H1 (cell line): ENCODE data around the gene LMTK2. TPM values are rescaled to one million over a fixed set of nuclear protein-coding genes. Genes with fewer than 3 reads are reported as not detected.

Source experiments
- CTCF ChIA-PET: fragments of 300-600 bp; sonication (Branson Sonifier 250); formaldehyde crosslinking; loops from one replicate; lab custom pipeline; 2021; ENCODE audit not compliant: partially characterized antibody; lab: Charles Lee
- POLR2A ChIA-PET: fragments of 300-600 bp; sonication (Branson Sonifier 250); formaldehyde crosslinking; loops from one replicate; lab custom pipeline; 2021; ENCODE audit warnings: inconsistent platforms; ENCODE audit not compliant: partially characterized antibody; lab: Charles Lee
- DNase-seq, 2 experiments: peaks; one replicate each; pipeline versions ENCODE4 v3.0.0 to v3.0.0-alpha.2; 2010 to 2022; ENCODE audit warnings: low spot score in 2 of 2, low read depth in 1 of 2, mixed read lengths in 1 of 2
- FAIRE-seq: peaks from 2 replicates; lab custom pipeline; 2011; peaks lifted over from hg19 to GRCh38; lab: Jason Lieb, UNC
- H2AFZ ChIP-seq: 2 replicates; pipeline ENCODE4 v1.8.1; 2012; ENCODE audit warnings: low read length, inconsistent platforms
- H2AK5ac ChIP-seq: 2 replicates; pipeline ENCODE4 v1.6.1; 2013; ENCODE audit warnings: low read depth, low read length
- H2BK120ac ChIP-seq: replicated peaks from 2 replicates; pipeline ENCODE3; 2013; ENCODE audit warnings: low read depth, low read length, inconsistent platforms
- H2BK12ac ChIP-seq: 2 replicates; pipeline ENCODE4 v1.6.1; 2013; ENCODE audit warnings: low read depth, low read length
- H2BK15ac ChIP-seq: 2 replicates; pipeline ENCODE4 v1.6.1; 2013; ENCODE audit warnings: low read length
- H2BK20ac ChIP-seq: 2 replicates; pipeline ENCODE4 v1.6.1; 2013; ENCODE audit warnings: low read length
- H2BK5ac ChIP-seq: 2 replicates; pipeline ENCODE4 v1.6.1; 2013; ENCODE audit warnings: low read depth, low read length
- H3K14ac ChIP-seq: 2 replicates; pipeline ENCODE4 v1.6.1; 2013; ENCODE audit warnings: inconsistent platforms; ENCODE audit not compliant: insufficient read length
- H3K18ac ChIP-seq: 2 replicates; pipeline ENCODE4 v1.6.1; 2013; ENCODE audit warnings: low read length; ENCODE audit errors: extremely low read depth
- H3K23ac ChIP-seq: 2 replicates; pipeline ENCODE4 v1.6.1; 2013; ENCODE audit warnings: inconsistent platforms; ENCODE audit not compliant: insufficient read length
- H3K23me2 ChIP-seq: 2 replicates; pipeline ENCODE4 v1.6.1; 2013; ENCODE audit warnings: low read depth, low read length
- H3K27ac ChIP-seq: 2 replicates; pipeline ENCODE4 v1.6.1; 2011; ENCODE audit warnings: low read depth, low read length, inconsistent platforms
- H3K27me3 ChIP-seq, 4 experiments: replicated peaks in 1 of 4; 1 replicate in 1 of 4; 2 replicates in 3 of 4; pipeline versions ENCODE4 v1.6.1 to v1.8.1; 2011 to 2013; ENCODE audit warnings: low read length in 3 of 4, mild to moderate bottlenecking in 3 of 4, inconsistent platforms in 2 of 4, mixed read lengths in 2 of 4, moderate library complexity in 1 of 4; ENCODE audit not compliant: control insufficient read depth in 3 of 4, insufficient read depth in 3 of 4; ENCODE audit errors: extremely low read depth in 1 of 4
- H3K36me3 ChIP-seq, 4 experiments: 2 replicates each; pipeline versions ENCODE4 v1.6.1 to v1.8.1; 2011 to 2013; ENCODE audit warnings: mild to moderate bottlenecking in 4 of 4, low read length in 3 of 4, moderate library complexity in 2 of 4, control low read depth in 1 of 4, inconsistent platforms in 1 of 4; ENCODE audit not compliant: insufficient read depth in 4 of 4, control insufficient read depth in 2 of 4
- H3K4ac ChIP-seq: replicated peaks from 2 replicates; pipeline ENCODE3; 2013; ENCODE audit warnings: low read length, low read depth, mixed read lengths, inconsistent platforms; ENCODE audit not compliant: insufficient read length
- H3K4me1 ChIP-seq, 4 experiments: replicated peaks in 1 of 4; 1 replicate in 1 of 4; 2 replicates in 3 of 4; pipeline versions ENCODE4 v1.6.1 to v1.8.1; 2011 to 2013; ENCODE audit warnings: low read length in 3 of 4, inconsistent platforms in 2 of 4, mixed read lengths in 1 of 4; ENCODE audit not compliant: insufficient read depth in 4 of 4, control insufficient read depth in 3 of 4
- H3K4me2 ChIP-seq, 2 experiments: 2 replicates each; pipeline versions ENCODE4 v1.6.1 to v1.8.1; 2011 to 2013; ENCODE audit warnings: low read depth in 2 of 2, low read length in 2 of 2, control low read depth in 1 of 2, inconsistent platforms in 1 of 2, mild to moderate bottlenecking in 1 of 2; ENCODE audit not compliant: insufficient read depth in 1 of 2
- H3K4me3 ChIP-seq, 4 experiments: fragments of 200-600, 300-600 bp in 1 of 4; sonication (generic), shearing (Covaris generic), sonication (Bioruptor Twin) in 1 of 4; 2 replicates each; pipeline versions ENCODE4 v1.5.1 to v1.8.1; 2011 to 2016; ENCODE audit warnings: low read length in 4 of 4, low read depth in 3 of 4, control low read depth in 2 of 4, inconsistent platforms in 2 of 4, mild to moderate bottlenecking in 2 of 4, mixed read lengths in 1 of 4, moderate library complexity in 1 of 4; ENCODE audit not compliant: insufficient read depth in 2 of 4; ENCODE audit errors: extremely low read depth in 1 of 4
- H3K56ac ChIP-seq: replicated peaks from 2 replicates; pipeline ENCODE3; 2013; ENCODE audit warnings: low read depth, mild to moderate bottlenecking, mixed read lengths, low read length, inconsistent platforms; ENCODE audit not compliant: insufficient read length
- H3K79me1 ChIP-seq: 2 replicates; pipeline ENCODE4 v1.6.1; 2013; ENCODE audit warnings: low read depth, low read length, control low read depth
- H3K79me2 ChIP-seq, 2 experiments: 2 replicates each; pipeline versions ENCODE4 v1.6.1 to v1.8.1; 2012 to 2013; ENCODE audit warnings: low read length in 2 of 2, mild to moderate bottlenecking in 2 of 2, inconsistent platforms in 1 of 2; ENCODE audit not compliant: insufficient read depth in 2 of 2, control insufficient read depth in 1 of 2
- H3K9ac ChIP-seq, 4 experiments: replicated peaks in 1 of 4; 1 replicate in 1 of 4; 2 replicates in 3 of 4; pipeline versions ENCODE4 v1.6.1 to v1.8.1; 2011 to 2013; ENCODE audit warnings: low read depth in 3 of 4, low read length in 3 of 4, control low read depth in 2 of 4, mild to moderate bottlenecking in 2 of 4, moderate library complexity in 2 of 4, inconsistent platforms in 1 of 4; ENCODE audit errors: extremely low read depth in 1 of 4
- H3K9me3 ChIP-seq, 2 experiments: 2 replicates each; pipeline versions ENCODE4 v1.6.1 to v1.8.1; 2012 to 2013; ENCODE audit warnings: mild to moderate bottlenecking in 2 of 2, moderate library complexity in 2 of 2, control low read depth in 1 of 2, inconsistent platforms in 1 of 2, low read depth in 1 of 2, low read length in 1 of 2, mixed read lengths in 1 of 2; ENCODE audit not compliant: insufficient read depth in 2 of 2
- H4K20me1 ChIP-seq, 2 experiments: replicated peaks in 1 of 2; 2 replicates each; pipeline versions ENCODE3 to v1.8.1; 2011 to 2013; ENCODE audit warnings: inconsistent platforms in 2 of 2, low read length in 2 of 2, mild to moderate bottlenecking in 1 of 2; ENCODE audit not compliant: insufficient read depth in 2 of 2, control insufficient read depth in 1 of 2
- H4K5ac ChIP-seq: 2 replicates; pipeline ENCODE4 v1.6.1; 2013; ENCODE audit warnings: low read length, low read depth, mixed read lengths, inconsistent platforms; ENCODE audit not compliant: insufficient read length
- H4K8ac ChIP-seq: 2 replicates; pipeline ENCODE4 v1.8.0; 2013; ENCODE audit warnings: mild to moderate bottlenecking, moderate library complexity, low read length, inconsistent platforms; ENCODE audit not compliant: insufficient read depth; ENCODE audit errors: extremely low read depth
- H4K91ac ChIP-seq: replicated peaks from 2 replicates; pipeline ENCODE3; 2013; ENCODE audit warnings: low read length, mixed read lengths, inconsistent platforms; ENCODE audit not compliant: insufficient read length
- CEBPB ChIP-seq: IDR thresholded peaks from 2 replicates; pipeline ENCODE4 v1.6.1; 2012; ENCODE audit warnings: low read depth, low read length
- FOSL1 ChIP-seq: IDR thresholded peaks from 2 replicates; pipeline ENCODE4 v1.6.1; 2011; ENCODE audit warnings: mild to moderate bottlenecking, low read depth, low read length, moderate library complexity; ENCODE audit not compliant: insufficient read depth
- WGBS, 2 experiments: shearing (Covaris generic) in 1 of 2; methylation state at CpG; one replicate each; pipeline versions ENCODE4 v1.1.6 to v1.1.7; 2013 to 2015; ENCODE audit warnings: low lambda C conversion rate in 2 of 2, mixed read lengths in 2 of 2, inconsistent platforms in 1 of 2, low coverage in 1 of 2, missing lambda C conversion rate in 1 of 2; ENCODE audit not compliant: insufficient replicate concordance in 2 of 2, insufficient coverage in 1 of 2, insufficient read length in 1 of 2; ENCODE audit errors: extremely low coverage in 1 of 2, missing lambda C conversion rate in 1 of 2; 5-methylcytosine and 5-hydroxymethylcytosine counted together
- polyA plus RNA-seq, 7 experiments: library from polyadenylated mRNA; depleted of rRNA in 3 of 7; stranded (reverse) in 5 of 7; unstranded in 2 of 7; fragments of >200 nt in 5 of 7; fragments of 200-250 nt in 2 of 7; gene quantifications; 1 replicate in 5 of 7; 2 replicates in 1 of 7; 4 replicates in 1 of 7; pipeline versions ENCODE4 v1.2.1 to v1.2.3, GENCODE V29; 2011 to 2013; ENCODE audit warnings: missing spikeins in 2 of 7, mixed read lengths in 2 of 7
- total RNA-seq: library from RNA; stranded (reverse); fragmentation: NEBNext Ultra II Directional; extraction: Animal tissue kit (Norgen Biotek cat#: 25700); gene quantifications from 2 replicates; pipeline ENCODE4 v1.2.1, GENCODE V29; 2021

The LMTK2 gene
- total and polyA plus RNA-seq, 2 of the 8 experiments (the other 6 are each of a cell fraction or from before 2014, with no cell fraction given): 9.7 to 30.7 TPM

- Histone ChIP-seq H2AK5ac (no peak overlapping the region), H3K36me3 (no peaks in the 10 kb centered on the region), H3K56ac (no peak overlapping the region), H3K9ac (no peak overlapping the region), H3K27me3 (no peaks in the 10 kb centered on the region), H3K9me3 (no peaks in the 10 kb centered on the region), H3K4ac (no peak overlapping the region), H2BK15ac (no peak overlapping the region), H2BK12ac (no peak overlapping the region), H2BK5ac (no peak overlapping the region), H2AFZ (no peak overlapping the region), H3K14ac (no peak overlapping the region), H3K4me2 (no peak overlapping the region), H4K20me1 (peaks cover 2 to 4% of the 10 kb centered on the region in 2 experiments), H3K4me1 (no peaks in the 10 kb centered on the region; a peak in 3 of 7 replicates), H4K5ac (no peak overlapping the region), H4K91ac (no peak overlapping the region), H3K23me2 (no peaks in the 10 kb centered on the region), H3K79me2 (no peaks in the 10 kb centered on the region), H3K27ac (no peak overlapping the region), H3K23ac (no peak overlapping the region), H2BK120ac (no peak overlapping the region), H4K8ac (no peak overlapping the region), H2BK20ac (no peak overlapping the region), H3K79me1 (no peaks in the 10 kb centered on the region), H3K4me3 (no peak overlapping the region), H3K18ac (no peak overlapping the region)
- CTCF ChIA-PET: interaction anchor here (1.1 to 3.1 kb wide), 2 partner anchors 11 to 211 kb away, joined by 4 to 9 read pairs; no protein-coding TSS in a partner anchor
- POLR2A ChIA-PET: no interaction called here
- DNase-seq (no peak), FAIRE-seq (no peak)
- 86% methylated on average over 5 of the region's 8 CpGs; no CpG with 5 or more reads in 1 of the 2 experiments for WGBS, 2 experiments
- no peak for TF ChIP-seq CEBPB
- no peak for TF ChIP-seq FOSL1
Measured at GRCh38 chr7:98232263-98232585, 125.6 kb downstream of the LMTK2 start.
